IPS-18a (cell line): ENCODE data around the gene GPR25.

ENCODE experiments used
- H3K27ac ChIP-seq: one replicate; pipeline ENCODE4 v1.5.1; 2013; ENCODE audit warnings: low read length
- H3K27me3 ChIP-seq: one replicate; pipeline ENCODE4 v1.6.1; 2013; ENCODE audit warnings: mild to moderate bottlenecking, low read length; ENCODE audit not compliant: control insufficient read depth, insufficient read depth
- H3K36me3 ChIP-seq: one replicate; pipeline ENCODE4 v1.6.1; 2013; ENCODE audit warnings: low read depth, low read length; ENCODE audit not compliant: control insufficient read depth
- H3K4me1 ChIP-seq: one replicate; pipeline ENCODE4 v1.6.1; 2013; ENCODE audit warnings: low read depth, low read length; ENCODE audit not compliant: control insufficient read depth
- H3K4me3 ChIP-seq: one replicate; pipeline ENCODE4 v1.5.1; 2013; ENCODE audit warnings: low read length
- H3K9ac ChIP-seq: one replicate; pipeline ENCODE4 v1.6.1; 2013; ENCODE audit warnings: mild to moderate bottlenecking, low read length, moderate library complexity
- H3K9me3 ChIP-seq: one replicate; pipeline ENCODE4 v1.6.1; 2013; ENCODE audit warnings: low read depth, low read length; ENCODE audit not compliant: control insufficient read depth

Gene GPR25

DNA sequence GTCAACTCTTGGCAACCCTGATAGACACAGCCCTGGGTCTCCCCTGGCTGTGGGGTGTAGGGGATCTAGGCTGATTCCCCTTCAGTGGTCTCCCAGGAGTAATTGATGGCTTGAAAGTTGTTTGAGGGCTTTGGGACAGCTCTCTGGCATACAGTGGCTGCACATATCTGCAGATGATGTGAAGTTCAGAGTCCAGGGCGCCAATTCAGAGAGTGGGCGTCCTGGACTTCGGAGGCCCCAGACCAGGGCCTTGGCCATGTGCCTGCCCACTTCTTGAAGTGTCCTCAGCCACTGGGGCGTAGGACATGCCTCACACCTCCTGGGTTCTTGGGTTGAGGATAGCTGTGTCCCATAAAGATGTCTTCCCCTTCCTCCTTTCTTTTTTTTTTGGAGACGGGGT lies 24.5 kb downstream of the GPR25 start:
- no peak overlapping the region for H3K9ac ChIP-seq
- H3K27me3 ChIP-seq = no peaks in the 10 kb centered on the region
- no peaks in the 10 kb centered on the region for H3K9me3 ChIP-seq
- H3K27ac ChIP-seq = no peak overlapping the region
- peaks cover 38% of the 10 kb centered on the region for H3K36me3 ChIP-seq
- no peak overlapping the region for H3K4me3 ChIP-seq
- H3K4me1 ChIP-seq = peaks cover 45% of the 10 kb centered on the region

DNA sequence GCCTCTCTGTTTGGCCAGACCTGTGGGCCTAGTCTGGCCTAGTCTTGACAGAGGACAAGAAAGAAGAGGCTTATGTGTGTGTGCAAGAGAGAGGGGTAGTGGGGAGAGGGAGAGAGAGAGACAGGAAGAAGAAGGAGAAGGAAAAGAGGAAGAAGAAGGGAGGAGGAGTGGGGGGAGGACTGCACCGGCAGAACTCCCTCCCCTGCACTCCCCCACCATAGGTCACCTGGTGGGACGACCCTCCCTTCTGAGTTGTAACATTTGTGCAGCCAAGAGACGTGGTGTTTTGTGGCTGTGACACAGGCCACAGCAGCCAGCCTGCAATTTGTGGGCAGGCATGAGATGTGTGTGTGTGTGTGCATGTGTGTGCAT lies 26.2 kb downstream of the GPR25 start:
- no peaks in the 10 kb centered on the region for H3K27me3 ChIP-seq
- H3K4me1 ChIP-seq = peaks cover 30% of the 10 kb centered on the region
- peaks cover 45% of the 10 kb centered on the region for H3K36me3 ChIP-seq

DNA sequence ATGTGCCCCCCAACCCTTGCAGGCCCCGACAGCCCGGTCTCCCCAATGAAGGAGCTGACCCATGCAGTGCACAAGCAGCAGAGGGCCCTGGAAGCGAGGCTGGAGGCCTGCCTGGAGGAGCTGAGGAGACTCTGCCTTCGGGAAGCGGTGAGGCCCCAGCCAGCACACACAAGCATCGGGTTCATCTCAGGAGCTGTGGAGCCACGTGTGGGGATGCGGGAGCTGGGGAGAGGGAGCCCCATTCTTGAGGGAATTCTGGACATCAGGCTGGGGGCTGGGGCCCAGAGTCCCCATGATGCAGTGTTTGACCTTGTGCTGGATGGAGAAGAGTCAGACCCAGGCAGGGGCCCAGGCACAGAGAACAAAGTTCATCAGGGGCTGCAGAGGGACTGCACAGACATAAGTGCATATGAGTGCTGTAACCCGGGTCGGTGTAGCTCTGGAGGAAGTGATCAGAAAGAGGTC lies 26.7 kb downstream of the GPR25 start:
- Histone ChIP-seq H3K4me3 (no peak overlapping the region), H3K4me1 (peaks cover 25% of the 10 kb centered on the region), H3K36me3 (peaks cover 49% of the 10 kb centered on the region), H3K27me3 (no peaks in the 10 kb centered on the region), H3K27ac (no peak overlapping the region), H3K9ac (no peak overlapping the region), H3K9me3 (no peaks in the 10 kb centered on the region)

More for the DNA sequence above, 26.2 kb downstream of the GPR25 start:
- no peak overlapping the region for H3K27ac ChIP-seq
- no peak overlapping the region for H3K4me3 ChIP-seq
- H3K9me3 ChIP-seq = no peaks in the 10 kb centered on the region
- H3K9ac ChIP-seq = no peak overlapping the region

DNA sequence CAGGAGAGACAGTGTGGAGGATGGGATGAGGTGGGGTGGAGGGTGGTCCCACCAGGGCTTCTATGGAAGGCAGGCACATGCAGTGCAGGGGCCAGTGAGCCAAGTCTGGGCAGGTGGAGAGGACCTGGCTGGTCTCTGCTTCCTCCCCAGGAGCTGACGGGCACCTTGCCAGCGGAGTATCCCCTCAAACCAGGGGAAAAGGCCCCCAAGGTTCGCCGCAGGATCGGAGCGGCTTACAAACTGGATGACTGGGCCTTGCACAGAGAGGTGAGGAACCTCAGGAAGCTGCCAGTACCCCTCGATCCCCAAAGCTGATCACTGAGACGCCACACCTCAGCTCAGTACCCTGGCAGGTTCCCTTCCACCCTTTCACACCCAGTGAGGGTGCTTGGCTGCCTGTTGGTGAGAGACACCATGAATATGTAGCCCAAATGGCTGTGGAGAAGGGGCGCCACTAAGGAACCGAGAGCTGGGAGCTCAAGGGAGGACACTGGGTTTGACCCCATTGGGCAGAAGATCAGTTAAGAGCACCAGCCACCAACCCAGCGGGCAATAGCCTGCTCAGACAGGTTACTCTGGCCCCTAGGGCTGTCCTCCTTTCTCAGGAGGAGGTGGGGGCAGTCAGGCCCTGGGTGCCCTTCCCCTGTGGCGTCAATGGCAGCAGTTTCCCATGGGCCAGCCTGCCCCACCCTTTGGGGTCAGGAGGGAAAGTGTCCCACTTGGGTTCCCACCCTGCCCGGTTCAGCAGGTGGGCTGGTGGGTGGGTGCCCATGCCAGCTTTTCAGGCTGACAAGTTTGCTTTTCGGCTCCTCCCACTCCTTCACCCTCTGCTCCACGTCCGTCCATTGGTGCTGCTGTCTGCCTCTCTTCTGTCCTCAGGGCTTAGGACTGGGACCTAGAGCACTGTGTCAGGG lies 27.4 kb downstream of the GPR25 start:
- H3K27me3 ChIP-seq = no peaks in the 10 kb centered on the region
- no peaks in the 10 kb centered on the region for H3K9me3 ChIP-seq
- H3K9ac ChIP-seq = no peak overlapping the region
- peaks cover 18% of the 10 kb centered on the region for H3K4me1 ChIP-seq
- H3K27ac ChIP-seq = no peak overlapping the region
- peaks cover 49% of the 10 kb centered on the region for H3K36me3 ChIP-seq
- H3K4me3 ChIP-seq = no peak overlapping the region

DNA sequence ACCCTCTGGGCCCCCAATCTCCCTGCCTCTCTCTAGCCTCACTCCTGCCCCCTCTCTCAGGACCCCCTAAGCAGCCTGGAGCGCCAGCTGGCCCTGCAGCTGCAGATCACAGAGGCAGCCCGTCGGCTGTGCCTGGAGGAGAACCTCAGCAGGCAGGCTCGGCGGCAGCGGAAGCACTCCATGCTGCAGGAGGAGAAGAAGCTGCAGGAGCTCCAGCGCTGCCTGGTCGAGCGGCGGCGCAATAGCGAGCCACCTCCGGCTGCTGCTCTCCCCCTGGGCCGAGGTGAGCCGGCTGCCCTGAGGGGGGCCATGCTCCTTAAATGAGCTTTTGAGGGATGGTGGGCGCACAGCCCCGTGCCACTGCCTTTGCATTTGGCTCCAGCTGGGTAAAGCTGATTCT lies 28.1 kb downstream of the GPR25 start:
- H3K36me3 ChIP-seq = peaks cover 54% of the 10 kb centered on the region
- no peaks in the 10 kb centered on the region for H3K9me3 ChIP-seq
- H3K9ac ChIP-seq = no peak overlapping the region
- H3K27ac ChIP-seq = no peak overlapping the region
- H3K4me1 ChIP-seq = peaks cover 11% of the 10 kb centered on the region
- H3K27me3 ChIP-seq = no peaks in the 10 kb centered on the region
- H3K4me3 ChIP-seq = no peak overlapping the region

DNA sequence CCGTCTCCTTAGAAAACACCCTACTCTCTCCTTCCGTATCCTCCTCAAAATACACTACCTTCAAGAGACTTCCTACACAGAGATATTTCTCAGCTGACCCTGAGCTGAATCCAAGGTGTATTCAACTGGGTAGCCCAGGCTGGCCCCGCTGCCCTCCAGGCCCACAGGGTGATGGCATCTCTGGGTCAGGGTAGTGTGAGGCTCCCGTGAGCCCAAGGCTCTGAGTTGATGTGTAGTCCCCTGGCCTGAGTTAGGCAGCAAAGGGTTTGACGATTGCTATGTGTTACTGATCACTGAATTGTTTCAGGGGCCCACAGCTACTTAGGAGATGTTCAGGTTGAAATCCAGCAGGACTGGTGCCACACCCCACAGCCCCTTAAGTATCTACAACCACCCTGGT lies 28.6 kb downstream of the GPR25 start:
- Histone ChIP-seq H3K9me3 (no peaks in the 10 kb centered on the region), H3K27me3 (no peaks in the 10 kb centered on the region), H3K36me3 (peaks cover 54% of the 10 kb centered on the region), H3K4me1 (peaks cover 10% of the 10 kb centered on the region), H3K4me3 (no peak overlapping the region), H3K9ac (no peak overlapping the region), H3K27ac (no peak overlapping the region)

DNA sequence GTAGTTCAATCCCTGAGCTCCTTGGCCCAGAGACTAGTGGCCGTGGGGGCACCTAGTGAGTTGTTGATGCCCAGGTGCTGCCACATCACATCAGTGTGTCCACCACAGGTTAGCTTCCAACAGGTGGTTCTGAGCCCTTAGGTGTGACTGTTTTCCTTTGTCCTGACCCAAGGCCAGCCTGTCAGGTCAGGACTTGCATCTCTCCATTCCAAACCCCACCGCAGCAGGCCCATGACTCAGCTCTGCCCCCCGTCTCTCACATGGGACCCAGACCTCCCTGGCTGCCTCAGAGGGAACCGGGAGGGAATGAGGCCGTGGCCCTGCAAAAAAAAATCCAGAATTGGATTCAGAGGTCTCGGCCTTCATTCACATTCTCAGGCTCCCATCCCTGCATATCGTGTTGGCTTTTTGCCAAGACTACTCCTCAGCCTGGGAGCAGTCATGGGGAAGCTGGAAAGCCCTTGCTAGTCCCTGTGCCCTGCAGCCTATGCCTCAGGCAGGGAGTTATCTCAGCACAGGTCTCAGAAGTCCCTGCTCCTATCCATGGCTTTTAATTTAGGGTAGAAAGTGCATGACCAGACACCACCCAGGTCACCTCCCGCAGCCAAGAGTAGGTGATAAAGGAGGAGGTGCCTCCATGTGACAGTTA lies 29.1 kb downstream of the GPR25 start:
- Histone ChIP-seq H3K27ac (no peak overlapping the region), H3K9me3 (no peaks in the 10 kb centered on the region), H3K4me3 (no peak overlapping the region), H3K9ac (no peak overlapping the region), H3K36me3 (peaks cover 60% of the 10 kb centered on the region), H3K4me1 (peaks cover 5% of the 10 kb centered on the region), H3K27me3 (no peaks in the 10 kb centered on the region)

DNA sequence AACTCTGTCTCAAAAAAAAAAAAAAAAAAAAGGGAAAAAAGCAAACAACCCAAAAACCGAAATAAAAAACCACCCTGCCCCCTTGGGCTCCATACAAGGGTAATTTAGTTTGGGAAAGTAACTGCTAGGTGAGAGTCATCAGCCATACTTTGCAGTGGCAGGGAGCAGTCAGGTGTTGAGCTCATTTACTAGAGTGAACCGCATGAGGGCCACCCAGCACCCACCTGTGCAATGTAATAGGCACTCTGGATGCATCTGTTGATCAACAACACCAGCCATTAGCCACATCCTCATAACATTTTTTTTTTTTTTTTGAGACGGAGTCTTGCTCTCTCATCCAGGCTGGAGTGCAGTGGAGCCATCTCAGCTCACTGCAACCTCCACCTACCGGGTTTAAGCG lies 31.0 kb downstream of the GPR25 start:
- no peaks in the 10 kb centered on the region for H3K4me1 ChIP-seq
- no peaks in the 10 kb centered on the region for H3K27me3 ChIP-seq
- H3K9ac ChIP-seq = no peak overlapping the region
- H3K4me3 ChIP-seq = no peak overlapping the region
- peaks cover 67% of the 10 kb centered on the region for H3K36me3 ChIP-seq
- no peak overlapping the region for H3K27ac ChIP-seq
- H3K9me3 ChIP-seq = no peaks in the 10 kb centered on the region

DNA sequence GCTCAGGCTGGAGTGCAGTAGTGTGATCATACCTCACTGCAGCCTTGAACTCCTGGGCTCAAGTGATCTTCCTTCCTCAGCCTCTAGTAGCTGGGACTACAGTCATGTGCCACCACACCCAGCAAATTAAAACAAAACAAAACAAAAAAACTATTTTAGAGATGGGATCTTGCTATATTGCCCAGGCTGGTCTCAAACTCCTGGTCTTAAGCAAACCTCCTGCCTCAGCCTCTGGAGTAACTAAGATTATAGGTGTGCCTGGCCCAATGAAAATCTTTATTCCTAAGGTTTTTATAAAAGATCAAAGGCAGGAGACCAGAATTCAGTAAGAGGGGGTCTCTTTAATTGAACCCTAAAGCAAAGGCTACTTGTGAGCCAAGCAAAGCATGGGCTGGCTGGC lies 32.0 kb downstream of the GPR25 start:
- Histone ChIP-seq H3K9me3 (no peaks in the 10 kb centered on the region), H3K36me3 (peaks cover 68% of the 10 kb centered on the region), H3K27ac (no peak overlapping the region), H3K27me3 (no peaks in the 10 kb centered on the region), H3K9ac (no peak overlapping the region), H3K4me1 (no peaks in the 10 kb centered on the region), H3K4me3 (no peak overlapping the region)

DNA sequence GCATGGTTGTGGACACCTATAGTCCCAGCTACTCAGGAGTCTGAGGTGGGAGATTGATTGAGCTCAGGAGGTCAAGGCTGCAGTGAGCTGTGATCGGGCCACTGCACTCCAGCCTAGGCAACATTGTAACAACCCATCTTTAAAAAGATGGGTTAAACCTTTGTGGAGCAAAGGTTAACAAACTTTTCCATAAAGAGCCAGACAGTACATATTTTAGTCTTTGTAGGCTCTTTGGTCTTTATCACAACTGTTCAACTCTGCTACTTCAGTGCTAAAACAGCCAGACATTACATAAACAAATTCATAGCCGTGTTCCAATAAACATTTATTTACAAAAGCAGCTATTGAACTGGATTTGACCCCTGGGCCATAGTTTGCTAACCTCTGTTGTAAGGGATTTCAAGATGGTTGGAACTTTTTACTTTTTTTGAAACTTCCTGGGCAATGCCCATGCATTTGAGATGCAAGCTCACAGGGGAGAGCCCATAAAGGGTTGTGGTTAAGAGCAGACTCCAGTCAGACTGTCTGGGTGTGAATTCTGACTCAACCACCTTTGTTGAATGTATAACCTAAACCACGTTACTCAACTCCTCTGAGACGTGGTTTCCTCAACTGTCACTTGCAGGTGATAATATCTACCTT lies 32.8 kb downstream of the GPR25 start:
- no peaks in the 10 kb centered on the region for H3K9me3 ChIP-seq
- H3K4me1 ChIP-seq = no peaks in the 10 kb centered on the region
- no peak overlapping the region for H3K9ac ChIP-seq
- H3K27me3 ChIP-seq = no peaks in the 10 kb centered on the region
- no peak overlapping the region for H3K4me3 ChIP-seq
- peaks cover 68% of the 10 kb centered on the region for H3K36me3 ChIP-seq
- H3K27ac ChIP-seq = no peak overlapping the region

DNA sequence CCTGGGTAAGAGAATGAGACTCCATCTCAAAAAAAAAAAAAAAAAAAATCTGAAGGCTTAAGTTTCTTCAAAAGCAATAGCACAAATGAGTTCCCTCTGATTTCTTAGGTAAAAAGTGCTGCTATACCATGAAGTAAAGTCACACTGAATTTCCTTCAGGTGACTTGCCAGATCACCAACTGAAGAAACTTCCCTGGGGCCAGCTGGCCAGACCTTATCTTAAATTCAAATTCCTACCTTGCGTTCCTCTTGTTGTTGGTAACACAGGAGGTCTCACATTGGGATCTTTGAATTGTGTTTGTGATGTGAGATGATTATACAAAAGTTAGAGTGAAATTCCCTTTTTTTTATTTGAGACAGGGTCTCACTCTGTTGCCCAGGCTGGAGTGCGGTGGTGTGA lies 33.7 kb downstream of the GPR25 start:
- Histone ChIP-seq H3K4me3 (no peak overlapping the region), H3K27me3 (no peaks in the 10 kb centered on the region), H3K9me3 (no peaks in the 10 kb centered on the region), H3K27ac (no peak overlapping the region), H3K36me3 (peaks cover 66% of the 10 kb centered on the region), H3K4me1 (no peaks in the 10 kb centered on the region), H3K9ac (no peak overlapping the region)
